Hair follicular keratinocyte (primary cell): Measurements from ENCODE around the gene ZSCAN26. TPM values are rescaled to one million over a fixed set of nuclear protein-coding genes. Genes with fewer than 3 reads are reported as not detected.

Experiments used
- total RNA-seq: library from RNA; depleted of rRNA; stranded (reverse); fragments of >200 nt; gene quantifications from 2 replicates; pipeline ENCODE4 v1.2.3, GENCODE V29; 2015

The ZSCAN26 gene
- total RNA-seq: 5.4 and 7.2 TPM in 2 replicates

DNA sequence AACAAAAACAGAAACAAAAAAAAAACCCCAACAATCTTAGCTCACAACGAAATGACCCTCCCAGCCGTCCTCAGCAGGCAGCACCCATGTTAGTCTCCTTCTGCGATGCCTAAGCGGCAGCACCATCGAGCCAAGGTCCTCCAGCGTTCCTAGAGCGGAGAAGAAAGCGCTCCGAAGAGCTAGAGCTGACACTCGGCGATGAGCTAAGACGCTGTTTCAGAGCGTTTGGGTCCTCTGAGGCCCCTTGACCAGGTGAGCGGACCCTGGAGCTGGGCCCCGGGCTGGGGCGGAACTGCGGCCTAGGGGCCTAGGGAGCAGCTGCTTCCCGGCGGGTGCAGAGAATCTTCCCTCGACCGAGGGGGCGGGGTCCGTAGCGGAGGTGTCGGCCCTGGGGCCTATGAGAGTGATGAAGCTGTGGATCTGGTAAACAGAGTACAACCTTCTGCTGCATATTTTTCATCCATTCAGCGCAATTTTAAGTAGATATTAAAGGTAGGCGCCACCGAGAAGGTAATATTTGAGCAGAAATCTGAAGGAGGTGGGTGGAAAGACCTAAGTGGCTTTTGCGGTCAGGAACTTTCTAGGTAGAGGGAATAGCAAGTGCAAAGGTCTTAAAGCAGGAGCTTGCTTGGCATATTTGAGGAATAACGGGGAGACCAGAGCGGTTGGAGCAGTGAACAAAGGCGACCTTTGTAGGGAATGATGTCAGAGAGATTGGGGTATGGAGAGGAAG, at the start of gene ZSCAN26:
Gene ZSCAN26 (plus strand): TSS at position 182 of the 733 bp plus-strand sequence. CDS start 4,777 bp downstream, outside the sequence.

GRCh38 chr6:28225056-28225834, 41.7 kb upstream of the ZSCAN26 start, which contains the start of gene ZSCAN9:
Gene ZSCAN9, plus strand, starts transcription at chr6:28225275. Its CDS starts 1,810 bp downstream, at chr6:28227085.

GRCh38 chr6:28252009-28252975, 14.7 kb upstream of the ZSCAN26 start, which contains the start of gene ZKSCAN4:
Gene ZKSCAN4, minus strand, starts transcription at chr6:28252269. Its CDS starts 289 bp downstream, at chr6:28251980.

GRCh38 chr6:28258877-28259777, 7.8 kb upstream of the ZSCAN26 start, which contains the start of gene NKAPL:
Gene NKAPL, plus strand, starts transcription at chr6:28259297. Its CDS starts 75 bp downstream, at chr6:28259372.

GRCh38 chr6:28281288-28282064, 14.5 kb downstream of the ZSCAN26 start, which contains the start of gene PGBD1:
Gene PGBD1, plus strand, starts transcription at chr6:28281572. Its CDS starts 2,242 bp downstream, at chr6:28283814.

Other genes with a start within 250 kb of the ZSCAN26 start
- 3.0 and 4.7 TPM in 2 replicates for gene ZNF165, start 186.6 kb upstream of the ZSCAN26 start, total RNA-seq
- 0.30 and 1.5 TPM in 2 replicates for gene ZSCAN16, start 142.5 kb upstream of the ZSCAN26 start, total RNA-seq
- gene ZKSCAN8, start 125.3 kb upstream of the ZSCAN26 start, total RNA-seq: 5.0 and 6.7 TPM in 2 replicates
- gene ZSCAN9, start 41.9 kb upstream of the ZSCAN26 start, total RNA-seq: 4.2 and 6.6 TPM in 2 replicates
- gene ZKSCAN4, start 14.9 kb upstream of the ZSCAN26 start, total RNA-seq: 1.7 and 2.4 TPM in 2 replicates
- 0.23 and 0.76 TPM in 2 replicates for gene NKAPL, start 7.8 kb upstream of the ZSCAN26 start, total RNA-seq
- gene PGBD1, start 14.4 kb downstream of the ZSCAN26 start, total RNA-seq: 3.5 and 3.9 TPM in 2 replicates
- 1.1 and 1.9 TPM in 2 replicates for gene ZSCAN31, start 69.0 kb downstream of the ZSCAN26 start, total RNA-seq
- 1.1 and 2.7 TPM in 2 replicates for gene ZKSCAN3, start 82.8 kb downstream of the ZSCAN26 start, total RNA-seq
- gene ZSCAN12, start 132.6 kb downstream of the ZSCAN26 start, total RNA-seq: 3.0 TPM in 2 replicates
- 0.87 and 2.5 TPM in 2 replicates for gene ZSCAN23, start 176.3 kb downstream of the ZSCAN26 start, total RNA-seq
- gene GPX6, start 248.7 kb downstream of the ZSCAN26 start, total RNA-seq: not detected in 2 replicates